ENCODE data around the gene RBBP5. TPM values are rescaled to one million over a fixed set of nuclear protein-coding genes. Genes with fewer than 3 reads are reported as not detected.
A peak's percentile ranks its signal among the peaks of the same experiment; 100 is the strongest.

Gene RBBP5
- polyA plus RNA-seq, 10 donors, result 8.3 to 14.0 (median 11.2) TPM

DNA sequence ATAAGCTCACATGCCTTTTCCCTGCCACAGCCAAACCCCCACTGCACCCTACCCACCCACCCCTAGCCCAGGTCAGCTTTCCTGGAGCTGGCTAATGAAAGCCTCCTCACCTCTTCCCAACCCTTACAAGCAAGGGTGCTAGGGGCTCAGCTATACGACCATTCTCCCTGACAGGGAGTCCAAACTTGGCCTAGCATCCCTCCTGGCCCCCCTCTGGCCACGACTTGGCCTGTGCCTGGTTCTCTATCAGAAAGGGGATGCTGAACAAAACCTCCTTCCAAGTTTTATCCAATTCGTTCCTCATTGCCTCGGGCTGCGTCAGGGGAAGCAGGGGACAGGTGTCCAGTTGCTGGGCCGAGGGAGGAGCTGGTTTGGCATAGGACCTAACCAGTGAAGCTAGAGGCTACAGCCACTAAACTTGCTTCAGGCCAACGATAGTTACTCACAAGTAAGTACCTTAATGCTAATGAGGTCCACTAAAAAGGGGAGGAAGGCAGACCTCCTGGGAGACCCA, 46.1 kb downstream of the RBBP5 start:
- DNase-seq, result no peak

DNA sequence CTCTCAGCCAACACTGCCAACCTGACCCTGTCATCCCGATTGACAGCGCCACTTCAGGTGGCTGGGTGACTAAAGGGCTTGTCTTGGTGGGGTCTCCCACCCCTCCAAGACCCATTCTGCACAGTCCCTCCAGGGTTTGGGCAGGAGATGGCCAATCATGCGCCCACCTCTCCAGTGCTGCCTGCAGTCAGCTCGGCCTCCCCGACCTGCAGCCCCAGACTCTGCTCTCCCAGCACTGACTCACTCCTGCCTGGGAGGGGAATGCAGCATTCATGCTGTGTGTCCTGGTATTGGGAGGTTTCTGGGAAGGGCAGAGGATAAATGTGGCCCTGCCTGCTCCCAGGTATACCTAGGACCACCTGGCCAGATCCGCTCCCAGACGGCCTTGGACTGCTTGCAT, 47.3 kb downstream of the RBBP5 start:
- DNase-seq, result no peak

DNA sequence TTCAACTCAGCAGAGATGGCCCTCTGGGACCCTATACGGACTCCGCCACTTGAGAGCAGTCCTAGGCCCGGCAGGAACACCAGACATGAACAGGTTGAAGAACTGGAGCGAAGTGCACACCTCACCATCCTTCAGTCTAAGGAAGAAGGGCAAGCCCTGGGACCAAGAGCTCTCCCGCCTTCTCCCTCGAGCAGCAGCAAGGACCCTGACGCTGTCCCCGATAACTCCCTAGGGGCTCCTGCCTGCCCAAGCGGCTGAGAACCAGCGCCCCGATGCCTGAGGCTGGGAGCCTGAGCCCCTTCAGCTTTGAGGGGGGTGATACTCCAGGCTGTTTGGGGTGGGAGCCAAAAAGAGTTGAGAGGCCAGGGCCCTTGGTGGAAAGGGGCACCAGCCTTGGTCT, 47.7 kb downstream of the RBBP5 start:
- no peak for DNase-seq

- no peak for DNase-seq
Measured at GRCh38 chr1:205073511-205073910, 48.3 kb downstream of the RBBP5 start.

DNA sequence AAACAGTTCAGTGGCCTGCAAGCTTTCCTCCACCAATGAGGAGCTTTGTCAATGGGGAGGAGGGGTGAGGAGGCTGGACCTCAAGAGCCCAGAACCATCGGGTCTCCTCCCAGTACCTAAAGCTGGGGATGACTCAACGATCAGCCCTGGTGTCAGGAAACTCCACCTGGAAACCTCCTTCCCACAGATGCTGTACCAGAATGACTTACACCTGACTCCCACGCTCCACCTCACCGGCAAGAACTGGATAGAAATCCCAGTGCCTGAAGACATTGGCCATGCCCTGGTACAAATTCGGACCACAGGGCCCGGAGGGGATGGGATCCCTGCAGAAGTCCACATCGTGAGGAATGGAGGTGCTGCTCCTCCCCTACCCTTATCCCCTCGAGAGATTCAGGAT, 48.9 kb downstream of the RBBP5 start:
- DNase-seq, result no peak

- no peak for DNase-seq
Measured at GRCh38 chr1:205072286-205072685, 49.5 kb downstream of the RBBP5 start.

- no peak for DNase-seq
Measured at GRCh38 chr1:205071801-205072200, 50.0 kb downstream of the RBBP5 start.

DNA sequence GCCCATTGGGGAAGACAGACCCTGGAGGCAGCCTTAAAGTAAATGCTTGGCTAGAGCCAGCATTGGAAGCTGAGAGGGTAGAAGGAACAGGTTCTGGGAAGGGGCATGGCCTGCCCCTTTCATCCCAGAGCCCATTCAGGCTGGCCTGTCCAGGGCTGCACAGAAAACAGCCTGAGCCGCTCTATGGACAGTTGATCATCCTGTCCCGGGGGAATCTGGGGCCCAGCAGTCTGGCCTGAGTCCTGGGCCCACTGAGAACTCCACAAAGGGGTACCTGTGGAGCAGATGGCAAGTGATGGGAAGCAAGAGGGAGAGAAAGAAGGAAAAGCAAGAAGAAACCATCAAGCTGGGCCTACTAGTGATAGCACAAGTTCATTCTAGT, 50.8 kb downstream of the RBBP5 start:
- no peak for DNase-seq

GRCh38 chr1:205069371-205070125, 52.2 kb downstream of the RBBP5 start:
- no peak for DNase-seq

DNA sequence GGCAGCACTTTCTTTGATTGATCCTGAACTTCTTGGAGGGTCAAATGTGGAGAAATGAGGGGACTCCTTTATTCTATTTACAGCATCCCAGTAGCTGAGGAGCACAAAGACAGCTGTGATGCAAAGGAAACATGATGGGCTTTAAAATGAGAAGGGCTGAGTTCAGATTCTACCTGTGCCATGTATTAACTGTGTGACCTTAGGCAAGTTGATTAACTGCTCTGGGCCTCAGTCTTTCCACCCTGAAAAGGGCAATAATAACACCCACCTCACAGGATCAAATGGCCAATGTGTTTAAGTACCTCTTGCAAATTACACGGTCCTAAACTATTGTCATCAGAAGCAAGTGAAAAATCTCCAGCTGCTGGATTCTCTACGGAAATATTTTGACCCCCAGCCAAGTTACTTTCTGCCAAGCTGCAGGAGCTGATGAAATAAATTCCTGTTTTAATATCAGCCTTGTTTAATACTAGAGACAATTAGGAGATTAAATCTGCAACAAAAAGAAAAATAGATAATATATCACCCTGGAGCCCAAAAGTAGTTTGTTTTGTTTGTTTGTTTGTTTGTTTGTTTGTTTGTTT, 53.2 kb downstream of the RBBP5 start:
- peak in 2 of 3 donors; percentile 28 to 47 for DNase-seq

GRCh38 chr1:205068001-205068400, 53.8 kb downstream of the RBBP5 start:
- DNase-seq, result no peak

DNA sequence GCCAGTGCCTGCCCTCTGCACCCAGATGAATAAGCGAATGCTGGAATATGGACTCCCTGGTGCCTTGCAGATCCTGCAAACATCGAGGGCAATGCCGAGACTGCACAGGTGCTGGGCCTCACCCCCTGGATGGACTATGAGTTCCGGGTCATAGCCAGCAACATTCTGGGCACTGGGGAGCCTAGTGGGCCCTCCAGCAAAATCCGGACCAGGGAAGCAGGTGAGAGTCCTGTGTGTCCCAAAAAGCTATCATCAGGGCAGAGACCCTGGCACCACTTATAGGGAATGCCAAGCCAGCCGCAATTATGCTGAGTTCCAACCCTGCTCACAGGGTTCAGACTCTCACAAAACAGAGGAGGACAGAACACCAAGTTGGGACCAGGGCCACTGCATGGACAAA, 54.7 kb downstream of the RBBP5 start:
- no peak for DNase-seq

GRCh38 chr1:205066141-205066818, 55.5 kb downstream of the RBBP5 start:
- DNase-seq, result no peak

DNA sequence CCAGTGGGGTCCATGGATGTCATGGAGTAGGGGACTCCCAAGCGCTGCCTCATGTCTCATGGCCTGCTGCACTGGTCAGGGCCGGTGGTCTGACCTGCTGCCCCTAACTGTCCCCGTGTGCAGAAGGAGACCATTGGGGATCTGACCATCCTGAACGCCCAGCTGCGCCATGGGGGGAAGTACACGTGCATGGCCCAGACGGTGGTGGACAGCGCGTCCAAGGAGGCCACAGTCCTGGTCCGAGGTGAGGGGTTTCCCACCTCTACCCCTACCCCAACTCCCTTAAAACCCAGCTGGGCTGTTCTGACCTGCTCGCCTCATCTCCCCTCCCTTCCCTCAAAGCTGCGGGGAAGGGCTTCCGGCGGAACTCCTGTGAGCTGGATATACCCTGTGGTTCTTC, 56.1 kb downstream of the RBBP5 start:
- DNase-seq, result no peak

DNA sequence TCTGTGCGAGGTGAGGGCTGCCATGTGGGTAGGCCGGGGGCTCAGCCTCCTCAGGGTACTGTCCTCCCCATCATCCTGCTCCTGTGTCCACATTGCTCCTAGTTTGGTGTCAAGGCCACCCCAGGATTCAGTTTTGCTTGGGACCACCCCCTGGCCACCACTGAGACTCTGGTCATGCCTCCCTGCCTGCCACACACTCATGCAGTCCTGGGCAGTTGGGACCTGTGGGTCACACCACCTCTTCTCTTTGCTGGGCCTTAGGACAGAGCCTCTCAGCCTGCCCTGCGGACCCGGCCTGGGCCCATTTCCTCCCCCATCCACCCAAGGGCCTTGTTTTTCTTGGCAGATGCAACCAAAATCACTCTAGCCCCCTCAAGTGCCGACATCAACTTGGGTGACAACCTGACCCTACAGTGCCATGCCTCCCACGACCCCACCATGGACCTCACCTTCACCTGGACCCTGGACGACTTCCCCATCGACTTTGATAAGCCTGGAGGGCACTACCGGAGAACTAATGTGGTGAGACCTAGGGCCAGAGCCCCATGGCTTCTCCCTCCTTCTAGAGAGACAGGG, 56.9 kb downstream of the RBBP5 start:
- no peak for DNase-seq

DNA sequence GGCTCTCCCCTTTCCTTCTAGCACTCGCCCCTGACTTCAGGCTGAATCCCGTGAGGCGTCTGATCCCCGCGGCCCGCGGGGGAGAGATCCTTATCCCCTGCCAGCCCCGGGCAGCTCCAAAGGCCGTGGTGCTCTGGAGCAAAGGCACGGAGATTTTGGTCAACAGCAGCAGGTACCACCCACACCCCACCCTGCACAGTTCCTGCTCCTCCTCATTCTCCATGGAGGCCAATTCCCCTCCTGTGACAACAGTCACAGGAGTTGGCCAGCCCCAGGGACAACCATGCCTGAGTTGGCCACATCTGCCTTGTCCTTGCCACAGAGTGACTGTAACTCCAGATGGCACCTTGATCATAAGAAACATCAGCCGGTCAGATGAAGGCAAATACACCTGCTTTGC, 57.5 kb downstream of the RBBP5 start:
- DNase-seq, result no peak

- DNase-seq, result no peak
Measured at GRCh38 chr1:205062895-205063294, 58.9 kb downstream of the RBBP5 start.

GRCh38 chr1:205062319-205062718, 59.5 kb downstream of the RBBP5 start:
- DNase-seq, result no peak

GRCh38 chr1:205061665-205062069, 60.1 kb downstream of the RBBP5 start:
- DNase-seq, result peak; percentile 53 to 86 (median 83)

GRCh38 chr1:205061227-205061626, 60.6 kb downstream of the RBBP5 start:
- DNase-seq, result no peak

DNA sequence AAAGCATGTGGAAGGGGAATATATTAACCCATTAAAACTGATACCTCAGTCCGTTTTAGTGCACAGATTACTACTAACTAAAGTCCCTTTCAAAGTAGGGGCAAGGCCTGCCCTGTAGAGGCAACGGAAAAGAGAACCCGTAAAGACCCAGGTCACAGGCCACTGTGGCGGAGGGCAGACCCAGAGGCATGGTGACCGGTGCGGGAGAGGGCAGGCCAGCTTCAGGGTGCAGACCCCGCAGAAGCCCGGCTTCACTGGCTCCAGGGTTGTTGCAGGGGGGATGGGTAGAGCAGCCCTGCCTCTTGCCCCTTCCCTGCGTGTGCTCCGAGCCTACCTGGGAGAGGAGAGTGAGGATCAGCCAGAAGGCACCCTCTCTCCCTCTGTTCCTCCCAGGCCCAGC, 61.0 kb downstream of the RBBP5 start:
- no peak for DNase-seq

GRCh38 chr1:205059660-205060059, 62.1 kb downstream of the RBBP5 start:
- DNase-seq, result no peak

DNA sequence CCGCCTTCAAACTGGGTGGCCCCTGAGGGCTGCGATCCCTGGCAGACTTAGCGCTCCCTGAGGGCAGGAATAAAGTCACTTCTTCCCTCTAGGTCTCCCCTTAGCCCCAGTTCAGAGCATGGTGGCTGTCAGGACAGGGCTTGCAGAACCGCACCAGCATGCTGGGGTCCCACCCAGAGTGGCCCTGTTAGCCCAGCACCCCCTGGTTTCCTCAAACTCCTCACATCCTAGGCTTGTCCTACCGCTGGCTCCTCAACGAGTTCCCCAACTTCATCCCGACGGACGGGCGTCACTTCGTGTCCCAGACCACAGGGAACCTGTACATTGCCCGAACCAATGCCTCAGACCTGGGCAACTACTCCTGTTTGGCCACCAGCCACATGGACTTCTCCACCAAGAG, 62.9 kb downstream of the RBBP5 start:
- no peak for DNase-seq
